ENCODE results near the gene CAMLG. TPM values are rescaled to one million over a fixed set of nuclear protein-coding genes. Genes with fewer than 3 reads are reported as not detected.

Gene CAMLG
- total and polyA plus RNA-seq, 2 of the 8 experiments (the other 6 are each of a cell fraction or from before 2014, with no cell fraction given), result 12.3 to 42.8 TPM

GRCh38 chr5:134741052-134741451 is 2.7 kb downstream of the CAMLG start:
- POLR2A ChIA-PET (ENCODE audit: partially characterized antibody), result interaction anchor here (1.1 to 3.6 kb wide), 4 partner anchors 10 to 104 kb away, joined by 4 to 21 read pairs (median 6); partner anchors contain the start of gene C5orf24
- CTCF ChIA-PET (ENCODE audit: partially characterized antibody), result interaction anchor here (0.7 to 1.6 kb wide), 3 partner anchors 15 to 557 kb away, joined by 3 to 4 read pairs (median 3); no protein-coding TSS in a partner anchor
- Histone ChIP-seq H2BK12ac (ENCODE audit: low read depth, low read length) (no peak overlapping the region), H4K5ac (ENCODE audit: insufficient read length, low read depth, low read length) (no peak overlapping the region), H4K91ac (replicated peaks; ENCODE audit: insufficient read length, low read length) (no peak overlapping the region), H2BK20ac (ENCODE audit: low read length) (no peak overlapping the region), H3K56ac (replicated peaks; ENCODE audit: insufficient read length, low read depth, low read length) (no peak overlapping the region), H2BK5ac (ENCODE audit: low read depth, low read length) (no peak overlapping the region), H3K23ac (ENCODE audit: insufficient read length) (no peak overlapping the region), H3K18ac (ENCODE audit: extremely low read depth, low read length) (no peak overlapping the region), H4K20me1 (replicated peaks in 1 of 2; ENCODE audit: control insufficient read depth in 1 of 2, insufficient read depth in 2 of 2, low read length in 2 of 2) (peaks cover 0 to 3% of the 10 kb centered on the region in 2 experiments), H2BK15ac (ENCODE audit: low read length) (no peak overlapping the region), H3K14ac (ENCODE audit: insufficient read length) (no peak overlapping the region), H2AK5ac (ENCODE audit: low read depth, low read length) (no peak overlapping the region), H3K36me3 (ENCODE audit: control insufficient read depth in 2 of 4, insufficient read depth in 4 of 4, low read length in 3 of 4) (peaks cover 0 to 22% (median 3%) of the 10 kb centered on the region in 4 experiments; a peak in 3 of 8 replicates), H2AFZ (ENCODE audit: low read length) (no peak overlapping the region), H3K4me2 (ENCODE audit: insufficient read depth in 1 of 2, low read depth in 2 of 2, low read length in 2 of 2) (no peak overlapping the region), H3K4me3 (ENCODE audit: extremely low read depth in 1 of 4, insufficient read depth in 2 of 4, low read depth in 3 of 4, low read length in 4 of 4) (no peak overlapping the region), H3K27ac (ENCODE audit: low read depth, low read length) (no peak overlapping the region), H3K9ac (replicated peaks in 1 of 4; ENCODE audit: extremely low read depth in 1 of 4, low read depth in 3 of 4, low read length in 3 of 4) (no peak overlapping the region; a peak in 1 of 7 replicates), H3K79me2 (ENCODE audit: control insufficient read depth in 1 of 2, insufficient read depth in 2 of 2, low read length in 2 of 2) (peaks cover 3 to 33% of the 10 kb centered on the region in 2 experiments; a peak in 3 of 4 replicates), H3K23me2 (ENCODE audit: low read depth, low read length) (peaks cover 3% of the 10 kb centered on the region; the same call in 1 of the 2 replicates), H4K8ac (ENCODE audit: extremely low read depth, insufficient read depth, low read length) (no peak overlapping the region), H3K79me1 (ENCODE audit: low read depth, low read length) (peaks cover 4% of the 10 kb centered on the region; the same call in 1 of the 2 replicates), H2BK120ac (replicated peaks; ENCODE audit: low read depth, low read length) (no peak overlapping the region), H3K9me3 (ENCODE audit: insufficient read depth in 2 of 2, low read depth in 1 of 2, low read length in 1 of 2) (no peaks in the 10 kb centered on the region), H3K27me3 (replicated peaks in 1 of 4; ENCODE audit: control insufficient read depth in 3 of 4, extremely low read depth in 1 of 4, insufficient read depth in 3 of 4, low read length in 3 of 4) (no peaks in the 10 kb centered on the region), H3K4me1 (replicated peaks in 1 of 4; ENCODE audit: control insufficient read depth in 3 of 4, insufficient read depth in 4 of 4, low read length in 3 of 4) (no peaks in the 10 kb centered on the region), H3K4ac (replicated peaks; ENCODE audit: insufficient read length, low read depth, low read length) (no peak overlapping the region)
- DNase-seq (ENCODE audit: low read depth in 1 of 2, low spot score in 2 of 2) (no peak), FAIRE-seq (no peak)
- 95% methylated on average over 11 of the region's 11 CpGs; no CpG with 5 or more reads in 1 of the 2 experiments for WGBS, 2 experiments (ENCODE audit: extremely low coverage in 1 of 2, insufficient coverage in 1 of 2, insufficient read length in 1 of 2, insufficient replicate concordance in 2 of 2, low coverage in 1 of 2, low lambda C conversion rate in 2 of 2, missing lambda C conversion rate in 1 of 2)
- TF ChIP-seq TEAD4 (IDR thresholded peaks at IDR 0.05; ENCODE audit: low read depth, low read length) (no peak), SUZ12 (IDR thresholded peaks at IDR 0.05; ENCODE audit: low read length) (no peak)

All from H1 (cell line).